Measurements from ENCODE around the gene IP6K2.

Gene IP6K2

GRCh38 chr3:48660800-48661400, 56.1 kb downstream of the IP6K2 start:
- TF ChIP-seq CTCF (conservative IDR thresholded peaks at IDR 0.05) = no peak
- TF ChIP-seq ZFX (IDR thresholded peaks at IDR 0.05) = no peak
- no peak overlapping the region for H3K27ac ChIP-seq

- TF ChIP-seq ZFX (IDR thresholded peaks at IDR 0.05) (no peak), CTCF (conservative IDR thresholded peaks at IDR 0.05) (no peak)
- no peak overlapping the region for H3K27ac ChIP-seq
These were observed 60.2 kb downstream of the IP6K2 start for GRCh38 chr3:48656841-48657281.

GRCh38 chr3:48656061-48656840, 60.8 kb downstream of the IP6K2 start:
- H3K27ac ChIP-seq = no peak overlapping the region
- TF ChIP-seq ZFX (IDR thresholded peaks at IDR 0.05) = no peak
- no peak for TF ChIP-seq CTCF (conservative IDR thresholded peaks at IDR 0.05)

GRCh38 chr3:48655606-48656005, 61.4 kb downstream of the IP6K2 start:
- no peak overlapping the region for H3K27ac ChIP-seq
- TF ChIP-seq ZFX (IDR thresholded peaks at IDR 0.05) (no peak), CTCF (conservative IDR thresholded peaks at IDR 0.05) (no peak)

GRCh38 chr3:48655063-48655462, 62.0 kb downstream of the IP6K2 start:
- TF ChIP-seq CTCF (conservative IDR thresholded peaks at IDR 0.05) = no peak
- TF ChIP-seq ZFX (IDR thresholded peaks at IDR 0.05) = no peak
- no peak overlapping the region for H3K27ac ChIP-seq

GRCh38 chr3:48652923-48653715, 63.9 kb downstream of the IP6K2 start:
- no peak overlapping the region for H3K27ac ChIP-seq
- TF ChIP-seq CTCF (conservative IDR thresholded peaks at IDR 0.05) (no peak), ZFX (IDR thresholded peaks at IDR 0.05) (no peak)

- TF ChIP-seq ZFX (IDR thresholded peaks at IDR 0.05) (no peak), CTCF (conservative IDR thresholded peaks at IDR 0.05) (no peak)
- H3K27ac ChIP-seq = no peak overlapping the region
These were observed 65.2 kb downstream of the IP6K2 start for GRCh38 chr3:48651771-48652170.

Measured in C4-2B (cell line).